HUES6 (cell line): ENCODE measurements around the gene SARNP.
A peak's percentile ranks its signal among the peaks of the same experiment; 100 is the strongest.
"Not testable (repeated sequence)": the region's sequence is repeated elsewhere in the genome, so short reads cannot be mapped to it uniquely, and the experiment has no call there.

ENCODE experiments used
- H3K27ac ChIP-seq: 2 replicates; pipeline ENCODE4 v1.7.0; 2013; ENCODE audit warnings: low read depth, mild to moderate bottlenecking, low read length, inconsistent platforms
- H3K27me3 ChIP-seq: 2 replicates; pipeline ENCODE4 v1.6.1; 2013; ENCODE audit warnings: low read length; ENCODE audit not compliant: control insufficient read depth, insufficient read depth
- H3K36me3 ChIP-seq: 2 replicates; pipeline ENCODE4 v1.6.1; 2013; ENCODE audit warnings: low read length; ENCODE audit not compliant: control insufficient read depth, insufficient read depth
- H3K4me1 ChIP-seq: 2 replicates; pipeline ENCODE4 v1.6.1; 2013; ENCODE audit warnings: low read length; ENCODE audit not compliant: control insufficient read depth, insufficient read depth
- H3K4me3 ChIP-seq: 2 replicates; pipeline ENCODE4 v1.5.1; 2013; ENCODE audit warnings: low read depth, low read length
- H3K9ac ChIP-seq: one replicate; pipeline ENCODE4 v1.6.1; 2013; ENCODE audit warnings: mild to moderate bottlenecking, low read length
- H3K9me3 ChIP-seq: 2 replicates; pipeline ENCODE4 v1.6.1; 2013; ENCODE audit warnings: low read depth, low read length; ENCODE audit not compliant: control insufficient read depth, insufficient read depth

Gene SARNP

GRCh38 chr12:55817345-55818139, at the start of gene SARNP, which contains the start of gene ORMDL2:
Gene SARNP (minus strand): TSS chr12:55817724. CDS start chr12:55817701, 23 bp downstream.
Gene ORMDL2 (plus strand): TSS chr12:55818041. CDS start chr12:55819000, 959 bp downstream.
- H3K9me3 ChIP-seq = no peaks in the 10 kb centered on the region
- peaks cover 54% of the 10 kb centered on the region for H3K36me3 ChIP-seq
- peak within 1 kb of the TSS; percentile 93 for H3K4me3 ChIP-seq
- peaks cover 23% of the 10 kb centered on the region for H3K4me1 ChIP-seq
- peak within 1 kb of the TSS; percentile 95 for H3K9ac ChIP-seq
- no peaks in the 10 kb centered on the region for H3K27me3 ChIP-seq
- peak within 1 kb of the TSS; percentile 79; the same call in 1 of the 2 replicates for H3K27ac ChIP-seq

DNA sequence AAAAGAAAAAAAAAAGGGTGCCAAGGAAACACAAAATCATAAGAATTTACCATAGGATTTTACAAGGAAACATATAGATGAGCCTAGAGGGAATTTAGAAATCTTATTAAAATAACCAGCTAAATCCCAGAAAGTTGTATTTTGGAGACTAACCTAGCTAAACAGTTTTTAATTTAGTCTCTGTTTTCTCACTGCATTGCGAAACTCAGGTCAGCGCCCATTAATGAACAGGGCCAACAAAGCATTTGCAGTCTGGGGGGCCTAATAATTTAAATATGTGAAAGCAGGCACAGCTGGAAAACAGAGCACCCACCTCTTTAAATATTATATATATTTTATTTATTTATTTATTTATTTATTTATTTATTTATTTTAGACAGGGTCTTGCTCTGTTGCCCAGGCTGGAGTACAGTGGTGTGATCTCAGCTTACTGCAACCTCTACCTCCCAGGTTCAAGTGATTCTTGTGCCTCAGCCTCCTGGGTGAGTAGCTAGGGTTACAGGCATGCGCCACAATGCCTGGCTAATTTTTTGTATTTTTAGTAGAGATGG, 49.0 kb upstream of the SARNP start:
- not testable (repeated sequence) for H3K9ac ChIP-seq, H3K4me3 ChIP-seq, H3K9me3 ChIP-seq, H3K4me1 ChIP-seq, H3K27ac ChIP-seq, H3K36me3 ChIP-seq, H3K27me3 ChIP-seq

DNA sequence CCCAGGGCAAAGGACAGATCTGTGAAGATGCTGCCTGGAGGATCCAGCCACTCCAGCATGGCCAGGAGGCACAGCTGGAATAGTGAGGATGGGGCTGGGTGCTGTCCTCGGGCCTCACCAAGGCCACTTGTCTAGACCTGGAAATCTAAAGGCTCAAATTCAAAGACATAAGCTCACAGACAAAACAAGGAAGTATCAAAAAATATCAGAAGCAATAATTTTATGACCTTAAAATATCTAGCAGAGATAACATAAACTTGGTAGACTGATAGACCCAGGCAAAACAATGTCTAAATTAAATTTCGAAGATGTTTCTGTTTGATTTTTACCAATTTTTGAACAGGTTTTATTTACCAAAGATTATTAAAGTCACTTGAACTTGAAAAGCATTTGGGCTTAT, 47.8 kb upstream of the SARNP start:
- Histone ChIP-seq H3K36me3 (no peaks in the 10 kb centered on the region), H3K27ac (no peak overlapping the region), H3K27me3 (no peaks in the 10 kb centered on the region), H3K4me1 (no peaks in the 10 kb centered on the region), H3K9ac (no peak overlapping the region), H3K9me3 (peaks cover 5% of the 10 kb centered on the region), H3K4me3 (no peak overlapping the region)

GRCh38 chr12:55862931-55863330, 45.4 kb upstream of the SARNP start:
- H3K9ac ChIP-seq, H3K9me3 ChIP-seq, H3K4me1 ChIP-seq, H3K27me3 ChIP-seq, H3K36me3 ChIP-seq, H3K4me3 ChIP-seq, H3K27ac ChIP-seq: not testable (repeated sequence)

DNA sequence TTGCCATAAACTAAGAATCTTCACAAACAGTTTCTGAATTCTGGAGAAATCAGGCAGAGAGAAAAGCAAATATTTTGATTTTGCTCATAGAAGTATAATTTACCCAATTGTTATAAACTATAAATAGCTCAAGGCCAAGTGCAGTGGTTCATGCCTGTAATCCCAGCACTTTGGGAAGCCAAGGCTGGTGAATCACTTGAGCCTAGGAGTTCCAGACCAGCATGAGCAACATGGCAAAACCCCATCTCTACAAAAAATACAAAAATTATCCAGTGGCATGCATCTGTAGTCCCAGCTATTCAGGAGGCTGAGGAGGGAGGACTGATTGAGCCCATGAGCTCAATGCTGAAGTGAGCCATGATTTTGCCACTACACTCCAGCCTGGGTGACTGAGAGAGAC, 44.8 kb upstream of the SARNP start:
- no peaks in the 10 kb centered on the region for H3K27me3 ChIP-seq
- peaks cover 5% of the 10 kb centered on the region for H3K9me3 ChIP-seq
- no peak overlapping the region for H3K27ac ChIP-seq
- no peak overlapping the region for H3K4me3 ChIP-seq
- H3K9ac ChIP-seq = no peak overlapping the region
- H3K4me1 ChIP-seq = no peaks in the 10 kb centered on the region
- H3K36me3 ChIP-seq = no peaks in the 10 kb centered on the region

DNA sequence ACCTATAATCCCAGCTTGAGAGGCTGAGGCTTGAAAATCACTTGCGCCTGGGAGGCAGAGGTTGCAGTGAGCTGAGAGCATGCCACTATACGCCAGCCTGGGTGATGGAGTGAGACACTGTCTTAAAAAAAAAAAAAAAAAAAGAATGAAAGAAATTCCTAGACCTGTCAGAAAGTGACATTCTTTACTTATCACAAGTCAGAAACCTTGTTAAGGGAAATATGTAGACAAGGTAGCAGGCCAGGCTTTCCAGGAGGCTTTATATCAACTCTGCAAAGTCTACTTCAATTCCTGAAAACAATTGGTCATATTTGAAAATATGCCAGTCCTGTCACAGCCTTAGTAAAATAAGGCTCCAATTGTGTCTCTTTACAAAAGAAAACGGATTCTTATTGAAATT, 44.3 kb upstream of the SARNP start:
- H3K9ac ChIP-seq = no peak overlapping the region
- no peaks in the 10 kb centered on the region for H3K27me3 ChIP-seq
- H3K9me3 ChIP-seq = peaks cover 5% of the 10 kb centered on the region
- H3K4me1 ChIP-seq = no peaks in the 10 kb centered on the region
- no peak overlapping the region for H3K27ac ChIP-seq
- H3K4me3 ChIP-seq = no peak overlapping the region
- no peaks in the 10 kb centered on the region for H3K36me3 ChIP-seq

DNA sequence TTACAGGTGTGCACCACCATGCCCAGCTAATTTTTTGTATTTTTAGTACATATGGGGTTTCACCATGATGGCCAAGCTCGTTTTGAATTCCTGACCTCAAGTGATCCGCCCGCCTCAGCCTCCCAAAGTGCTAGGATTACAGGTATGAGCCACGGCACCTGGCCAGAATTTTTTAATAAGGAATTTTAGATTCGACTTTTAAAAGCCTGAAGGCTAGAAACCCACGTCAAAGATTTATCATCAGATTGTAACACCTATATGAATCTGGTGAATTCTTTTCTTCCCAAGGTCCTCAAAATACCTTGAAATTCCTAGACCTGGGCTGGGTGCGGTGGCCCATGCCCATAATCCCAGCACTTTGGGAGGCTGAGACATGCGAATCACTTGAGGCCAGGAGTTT, 43.9 kb upstream of the SARNP start:
- Histone ChIP-seq H3K27ac (no peak overlapping the region), H3K27me3 (no peaks in the 10 kb centered on the region)

GRCh38 chr12:55852740-55853139, 35.2 kb upstream of the SARNP start:
- Histone ChIP-seq H3K4me1 (peaks cover 9% of the 10 kb centered on the region; the same call in 1 of the 2 replicates), H3K4me3 (no peak overlapping the region), H3K9ac (no peak overlapping the region), H3K36me3 (no peaks in the 10 kb centered on the region), H3K27ac (no peak overlapping the region), H3K27me3 (no peaks in the 10 kb centered on the region), H3K9me3 (no peaks in the 10 kb centered on the region)

More for the DNA sequence above, 43.9 kb upstream of the SARNP start:
- Histone ChIP-seq H3K4me1 (no peaks in the 10 kb centered on the region), H3K9me3 (peaks cover 5% of the 10 kb centered on the region), H3K4me3 (no peak overlapping the region), H3K9ac (no peak overlapping the region), H3K36me3 (no peaks in the 10 kb centered on the region)

DNA sequence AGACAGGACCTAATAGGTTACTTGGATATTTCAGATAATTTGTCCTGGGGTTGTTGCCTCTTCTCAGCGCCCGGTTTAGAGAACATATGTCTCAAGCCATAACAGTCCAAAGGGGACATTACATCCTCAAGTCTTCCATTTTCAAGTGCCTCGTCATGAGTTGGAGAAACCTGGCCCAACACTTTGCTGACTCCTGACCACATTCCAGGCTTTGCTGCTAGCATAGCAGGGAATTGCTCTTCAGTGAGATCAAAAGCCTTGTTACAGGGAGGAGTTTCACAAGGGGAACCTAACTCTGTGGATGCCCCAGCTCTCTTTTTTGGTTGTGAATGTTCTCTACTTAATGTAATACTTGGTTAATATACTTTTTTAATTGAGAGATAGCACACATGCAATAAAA, 33.4 kb upstream of the SARNP start:
- Histone ChIP-seq H3K4me1 (peaks cover 15% of the 10 kb centered on the region; the same call in 1 of the 2 replicates), H3K9ac (no peak overlapping the region), H3K4me3 (no peak overlapping the region), H3K27me3 (no peaks in the 10 kb centered on the region), H3K27ac (no peak overlapping the region), H3K36me3 (no peaks in the 10 kb centered on the region), H3K9me3 (no peaks in the 10 kb centered on the region)

GRCh38 chr12:55850401-55850800, 32.9 kb upstream of the SARNP start:
- Histone ChIP-seq H3K4me1 (peaks cover 15% of the 10 kb centered on the region; the same call in 1 of the 2 replicates), H3K27ac (no peak overlapping the region), H3K4me3 (no peak overlapping the region), H3K9ac (no peak overlapping the region), H3K9me3 (no peaks in the 10 kb centered on the region), H3K36me3 (no peaks in the 10 kb centered on the region), H3K27me3 (no peaks in the 10 kb centered on the region)

DNA sequence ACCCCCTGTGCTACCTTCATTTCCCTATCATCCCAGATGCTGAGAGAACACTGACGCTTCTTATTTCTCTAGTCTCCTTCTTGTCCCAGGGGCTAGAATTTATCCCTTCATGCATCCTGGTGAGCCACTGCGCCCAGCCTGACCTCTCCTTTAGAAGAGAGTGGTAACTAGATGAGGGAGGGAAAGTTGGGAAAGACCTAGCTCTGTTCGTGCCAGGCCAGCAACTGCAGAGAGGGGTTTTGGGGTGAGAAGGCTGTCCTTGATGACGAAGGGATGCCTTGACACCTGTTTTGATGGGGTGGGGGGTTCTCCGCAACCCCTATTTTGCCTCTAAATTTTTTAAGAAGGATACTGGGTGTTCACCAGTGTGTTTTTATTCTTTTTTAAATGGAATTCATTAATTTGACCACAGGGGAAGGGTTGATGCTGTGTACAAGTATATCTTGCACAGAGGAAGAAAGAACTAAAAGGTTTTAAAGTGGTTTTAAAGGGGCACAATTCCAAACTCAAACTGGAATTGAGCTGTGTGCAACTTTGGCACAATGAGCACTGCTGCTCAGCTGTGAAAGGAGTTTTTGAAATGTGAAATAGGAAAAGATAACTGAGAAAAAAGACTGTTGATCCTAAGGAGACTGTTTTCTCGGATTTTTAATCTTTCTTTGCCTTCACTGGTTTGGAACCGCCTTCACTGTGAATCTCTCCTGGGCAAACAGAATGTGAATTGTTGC, 32.3 kb upstream of the SARNP start:
- Histone ChIP-seq H3K9ac (no peak overlapping the region), H3K27ac (no peak overlapping the region), H3K36me3 (no peaks in the 10 kb centered on the region), H3K4me1 (peaks cover 15% of the 10 kb centered on the region; the same call in 1 of the 2 replicates), H3K4me3 (no peak overlapping the region), H3K27me3 (no peaks in the 10 kb centered on the region), H3K9me3 (no peaks in the 10 kb centered on the region)
